Measurements from ENCODE around the gene ZNF579.
"Not testable (repeated sequence)": the region's sequence is repeated elsewhere in the genome, so short reads cannot be mapped to it uniquely, and the experiment has no call there.

The ZNF579 gene

DNA sequence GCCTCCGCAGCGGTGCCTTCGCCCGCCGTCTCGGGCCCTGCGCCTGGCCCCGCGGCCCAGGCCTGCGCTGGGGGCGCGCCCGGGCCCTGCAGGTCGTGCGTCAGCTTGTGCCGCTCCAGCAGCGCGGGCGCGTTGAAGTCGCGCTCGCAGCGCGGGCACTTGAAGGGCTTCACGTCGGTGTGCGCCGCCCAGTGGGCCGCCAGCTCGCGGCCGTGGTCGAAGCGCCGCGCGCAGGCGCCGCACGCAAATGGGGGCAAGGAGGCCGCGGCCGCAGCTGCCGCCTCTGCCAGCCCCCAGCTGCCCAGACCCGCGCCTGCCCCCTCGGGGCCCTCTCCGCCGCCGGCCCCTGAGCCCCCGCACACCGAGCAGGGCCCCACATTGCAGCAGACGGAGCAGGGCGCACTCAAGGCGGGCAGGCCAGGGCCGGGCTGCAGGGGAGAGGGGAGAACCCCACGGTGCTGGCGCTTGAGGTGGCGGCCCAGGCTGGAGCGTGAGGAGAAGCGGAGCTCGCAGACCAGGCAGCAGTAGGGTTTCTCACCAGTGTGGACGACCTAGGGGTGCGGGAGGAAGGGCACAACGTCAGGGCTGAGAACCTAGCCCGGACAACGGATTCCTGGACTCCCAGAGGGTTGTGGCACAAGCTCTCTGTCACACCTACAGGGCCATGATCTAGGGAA lies 12.6 kb upstream of the ZNF579 start:
- no peak for DNase-seq

DNA sequence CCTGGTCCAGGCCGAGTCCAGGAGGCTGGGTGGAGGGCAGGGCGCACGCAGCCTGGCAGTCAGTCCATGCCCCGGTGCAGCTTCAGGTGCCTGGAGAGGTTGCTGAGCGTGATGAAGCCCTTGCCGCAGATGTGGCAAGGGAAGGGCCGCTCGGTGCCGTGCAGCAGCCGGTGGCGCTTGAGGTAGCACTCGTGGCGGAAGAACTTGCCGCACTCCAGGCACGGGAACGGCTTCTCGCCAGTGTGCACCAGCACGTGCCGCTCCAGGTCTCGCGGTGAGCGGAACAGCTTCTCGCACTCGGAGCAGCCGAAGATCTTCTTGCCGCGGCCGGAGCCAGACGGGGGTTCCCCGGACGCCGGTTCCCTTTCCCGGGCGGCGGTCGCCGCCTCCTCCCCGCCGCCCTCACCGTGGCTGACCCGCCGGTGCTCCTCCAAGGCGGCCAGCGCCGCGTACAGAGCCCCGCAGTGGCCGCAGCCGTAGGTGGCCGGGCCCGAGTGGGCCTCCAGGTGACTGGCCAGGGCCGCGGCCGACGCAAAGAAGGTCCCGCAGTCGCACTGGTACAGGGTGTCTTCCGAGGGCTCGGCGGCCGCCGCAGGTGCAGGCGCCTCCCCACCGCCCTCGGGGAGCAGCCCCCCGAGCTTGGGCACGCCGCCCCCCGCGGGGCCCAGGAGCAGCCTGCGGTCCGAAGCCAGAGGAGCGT lies 11.9 kb upstream of the ZNF579 start:
- no peak for DNase-seq

DNA sequence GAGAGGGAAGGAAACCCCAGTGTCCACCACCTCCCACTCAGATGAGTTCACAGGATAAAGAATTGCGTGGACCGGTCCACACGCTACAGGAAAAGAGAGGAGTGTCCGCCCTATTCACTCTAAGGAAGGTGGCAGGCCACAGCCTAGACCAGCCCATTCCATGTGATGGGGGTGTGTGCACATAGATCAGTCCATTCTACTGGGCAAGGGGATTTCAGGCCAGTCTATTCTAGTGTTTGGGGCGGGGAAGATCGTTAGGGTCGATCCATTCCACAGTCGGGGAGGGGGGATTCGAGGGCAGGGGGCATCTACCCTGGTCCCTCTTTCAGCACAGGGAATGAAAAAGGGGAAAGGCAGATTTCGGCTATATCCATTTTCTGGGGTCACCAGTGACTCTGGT lies 10.9 kb upstream of the ZNF579 start:
- no peak for DNase-seq

DNA sequence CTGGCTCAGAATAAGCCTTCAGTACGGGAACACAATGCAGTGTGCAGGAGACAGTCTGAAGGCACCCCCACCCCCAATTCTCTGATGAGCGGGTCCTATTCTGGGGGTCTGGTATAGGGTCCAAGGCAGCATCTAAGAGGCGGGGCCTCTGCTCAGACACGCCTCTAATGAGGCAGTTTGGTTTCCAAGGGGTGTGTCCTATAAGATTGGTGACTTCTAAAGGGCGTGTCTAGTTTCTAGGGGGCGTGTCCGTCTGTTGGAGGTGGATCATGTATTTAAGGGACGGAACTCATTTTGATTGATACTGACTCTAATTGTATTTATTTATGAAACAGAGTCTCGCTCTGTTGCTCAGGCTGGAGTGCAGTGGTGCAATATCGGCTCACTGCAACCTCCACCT lies 10.0 kb upstream of the ZNF579 start:
- no peak for DNase-seq

DNA sequence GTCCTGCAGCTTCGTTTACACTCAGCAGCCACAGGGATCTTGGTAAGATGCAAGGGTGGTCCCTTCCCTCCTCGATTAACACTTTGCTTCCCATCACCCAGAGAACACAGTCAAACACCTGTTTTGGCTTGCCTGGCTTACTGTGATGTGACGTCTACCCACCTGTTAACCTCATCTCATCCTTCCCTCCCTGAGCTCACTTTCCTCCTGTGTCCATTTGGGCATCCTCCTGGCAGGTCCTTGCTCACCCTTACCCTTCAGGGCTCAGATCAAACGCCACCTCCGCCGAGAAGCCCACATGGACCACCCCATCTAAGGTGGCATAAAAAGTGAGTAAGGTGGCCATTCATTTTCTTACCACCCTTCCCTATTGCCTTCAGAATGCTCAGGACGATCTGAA lies 9.5 kb upstream of the ZNF579 start:
- no peak for DNase-seq

DNA sequence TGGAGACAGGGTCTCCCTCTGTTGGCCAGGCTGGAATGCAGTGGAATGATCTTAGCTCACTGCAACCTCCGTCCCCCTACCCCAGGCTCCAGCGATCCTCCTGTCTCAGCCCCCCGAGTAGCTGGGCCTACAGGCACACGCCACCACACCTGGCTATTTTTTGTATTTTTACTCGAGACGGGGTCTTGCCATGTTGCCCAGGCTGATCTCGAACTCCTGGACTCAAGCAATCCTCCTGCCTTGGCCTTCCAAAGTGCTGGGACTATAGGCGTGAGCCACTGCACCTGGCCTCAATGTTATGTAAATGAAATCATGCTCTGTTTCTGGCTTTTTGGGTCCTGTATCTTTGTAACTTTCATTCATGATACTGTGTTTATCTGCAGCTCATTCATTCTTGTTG lies 8.1 kb upstream of the ZNF579 start:
- DNase-seq: no peak

DNA sequence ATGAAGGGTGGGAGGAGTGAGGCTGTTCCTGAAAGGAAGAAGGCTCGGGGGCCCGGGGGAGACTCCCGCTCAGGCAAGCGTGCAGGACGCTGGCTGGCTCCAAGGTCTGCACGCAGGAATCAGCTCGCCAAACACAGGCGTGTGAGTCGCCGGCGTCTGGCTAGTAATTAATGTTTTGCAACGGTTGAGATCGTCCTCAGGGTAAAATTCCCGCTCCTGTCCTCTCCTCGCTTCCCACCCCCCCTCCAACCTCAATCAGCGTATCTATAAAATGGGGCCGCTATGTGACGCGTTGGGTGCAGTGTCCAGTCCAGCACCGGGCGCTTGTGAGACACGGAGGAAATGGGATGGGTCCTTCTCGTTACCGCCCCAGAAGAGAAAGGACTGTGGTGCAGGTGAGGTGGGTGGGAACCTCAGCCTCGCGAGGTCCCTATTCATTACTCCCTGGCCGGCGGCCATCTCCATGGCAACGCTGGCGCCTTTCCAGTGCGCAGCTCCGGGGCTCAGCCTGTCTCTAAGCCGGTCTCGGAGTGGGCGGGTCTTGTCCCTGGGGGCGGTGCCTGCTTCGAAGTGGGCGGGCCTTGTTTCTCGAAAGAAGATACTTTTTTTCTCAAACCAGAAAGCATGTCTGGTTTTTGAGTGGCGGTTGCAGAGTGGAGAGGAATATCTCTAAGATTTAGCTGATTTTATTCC lies 6.5 kb upstream of the ZNF579 start:
- peak; percentile 83 to 96 (median 90) for DNase-seq

DNA sequence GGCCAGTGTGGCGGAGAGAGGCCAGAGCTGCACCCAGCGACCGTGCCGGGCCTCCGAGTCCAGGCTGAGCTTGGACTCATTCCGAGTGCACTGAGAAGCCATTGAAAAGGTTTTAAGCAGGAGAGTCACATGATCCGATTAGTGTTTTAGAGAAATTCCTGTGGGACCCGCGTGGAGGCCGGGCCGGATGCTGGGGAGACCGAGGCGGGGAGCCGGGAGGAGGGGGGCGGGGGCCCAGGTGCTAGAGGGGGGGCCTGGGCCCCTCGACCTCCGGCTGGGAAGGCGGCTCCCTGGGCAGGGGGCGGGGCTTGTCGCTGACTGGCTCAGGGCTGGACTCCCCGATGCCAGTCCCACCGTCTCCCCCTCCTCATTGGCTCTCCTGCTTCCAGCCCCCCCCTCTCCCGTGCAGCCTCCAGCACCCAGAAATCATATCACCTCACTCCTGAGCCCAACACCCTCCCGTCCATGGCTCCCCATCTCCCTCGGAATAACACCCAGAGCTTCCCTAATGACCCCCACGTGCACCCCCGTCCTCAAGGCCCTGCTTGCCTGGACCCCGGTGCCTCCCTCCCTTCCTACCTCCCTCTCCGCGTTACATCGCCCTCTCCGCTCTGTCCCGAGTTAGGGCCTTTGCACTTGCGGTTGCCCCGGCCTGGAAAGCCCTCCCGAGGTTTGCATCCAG lies 5.2 kb upstream of the ZNF579 start:
- DNase-seq: peak in 3 of 6 experiments; percentile 36 to 69 (median 37)

DNA sequence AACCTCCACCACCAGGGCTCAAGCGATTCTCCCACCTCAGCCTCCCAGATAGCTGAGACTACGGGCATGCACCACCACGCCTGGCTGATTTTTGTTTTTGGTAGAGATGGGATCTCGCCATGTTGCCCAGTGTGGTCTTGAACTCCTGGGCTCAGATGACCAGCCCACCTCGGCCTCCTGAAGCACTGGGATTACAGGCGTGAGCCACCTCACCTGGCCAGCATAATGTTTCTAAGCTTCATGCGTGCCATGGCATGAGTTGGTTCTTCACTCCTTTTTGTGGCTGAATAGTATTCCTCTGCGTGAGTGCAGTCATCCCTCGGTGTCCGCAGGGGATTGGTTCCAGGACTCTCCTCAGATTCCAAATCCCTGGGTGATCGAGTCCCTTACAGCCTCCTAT lies 4.2 kb upstream of the ZNF579 start:
- no peak for DNase-seq

DNA sequence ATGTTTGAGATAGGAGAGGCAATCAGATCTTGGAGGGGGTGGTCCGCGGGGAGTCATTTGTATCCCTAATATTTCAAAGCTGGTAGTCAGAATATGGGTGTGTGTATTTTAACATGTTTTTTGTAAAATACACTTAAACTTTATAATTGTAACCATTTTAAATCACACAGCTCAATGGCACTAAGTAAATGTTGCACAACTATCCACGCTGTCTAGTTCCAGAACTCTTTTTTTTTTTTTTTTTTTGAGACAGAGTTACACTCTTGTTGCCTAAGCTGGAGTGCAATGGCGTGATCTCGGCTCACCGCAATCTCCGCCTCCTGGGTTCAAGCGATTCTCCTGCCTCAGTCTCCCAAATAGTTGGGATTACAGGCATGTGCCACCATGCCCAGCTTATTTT lies 3.2 kb upstream of the ZNF579 start:
- DNase-seq: not testable (repeated sequence)

DNA sequence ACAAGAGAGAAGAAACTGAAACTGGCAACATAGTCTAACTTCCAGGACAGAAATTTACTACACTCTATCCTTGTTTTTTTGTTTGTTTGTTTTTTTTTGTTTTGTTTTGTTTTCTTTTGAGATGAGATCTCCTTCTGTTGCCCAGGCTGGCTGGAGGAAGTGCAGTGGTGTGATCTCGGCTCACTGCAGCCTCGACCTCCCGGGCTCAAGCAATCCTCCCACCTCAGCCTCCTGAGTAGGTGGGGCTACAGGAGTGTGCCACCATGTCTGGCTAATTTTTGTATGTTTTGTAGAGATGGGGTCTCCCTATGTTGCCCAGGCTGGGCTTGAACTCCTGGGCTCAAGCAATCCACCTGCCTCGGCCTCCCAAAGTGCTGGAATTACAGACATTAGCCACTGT lies 1.6 kb upstream of the ZNF579 start:
- DNase-seq: not testable (repeated sequence)

DNA sequence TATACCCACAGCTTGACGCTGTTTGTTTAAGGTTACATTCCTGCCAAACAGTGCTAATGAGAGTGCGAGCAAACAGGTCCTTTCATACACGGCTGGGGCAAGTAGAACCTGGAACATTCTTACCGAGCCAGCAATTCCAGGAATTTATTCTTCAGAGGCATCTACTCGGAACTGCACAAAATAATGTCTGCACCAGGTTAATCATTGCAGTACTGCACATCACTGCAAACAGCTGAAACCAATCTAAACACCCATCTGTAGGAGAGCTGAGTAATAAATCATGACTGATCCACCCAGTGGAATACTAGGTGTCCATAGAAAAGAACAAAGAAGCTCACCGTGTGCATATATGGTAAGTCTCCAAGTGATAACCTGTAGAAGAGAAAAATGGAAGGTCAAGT lies 1.2 kb upstream of the ZNF579 start:
- DNase-seq: no peak

DNA sequence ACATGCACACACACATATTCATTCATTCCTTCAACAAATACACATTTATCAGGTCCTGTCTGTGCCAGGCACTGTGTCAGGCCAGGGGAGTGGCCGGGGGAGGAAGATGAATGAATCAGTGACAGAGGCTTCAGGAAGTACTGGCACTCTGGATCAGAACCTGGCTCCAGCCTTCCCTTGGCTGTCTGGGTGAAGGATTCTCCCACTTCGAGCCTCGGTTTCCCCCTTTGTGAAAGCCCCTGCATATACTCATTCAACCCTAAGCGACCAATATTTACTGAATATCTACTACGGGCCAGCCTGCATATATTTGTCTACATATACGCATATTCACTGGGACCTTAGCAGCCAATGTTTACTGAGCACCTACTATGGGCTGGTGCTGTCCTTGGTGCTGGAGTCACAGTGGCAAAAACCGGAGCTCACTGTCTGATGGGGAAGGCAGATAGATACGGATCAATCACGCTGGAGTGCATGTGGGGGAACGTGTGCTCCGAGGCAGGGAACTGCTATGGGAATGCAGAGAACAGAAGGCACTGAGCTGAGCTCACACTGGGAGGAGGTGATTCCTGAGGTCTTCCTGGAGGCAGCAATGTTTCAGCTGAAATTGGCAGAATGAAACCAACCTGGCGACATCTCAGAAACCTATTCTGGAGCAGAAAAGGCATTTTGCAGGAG lies 636 bp upstream of the ZNF579 start:
- DNase-seq: peak in 1 of 6 experiments; percentile 16

DNA sequence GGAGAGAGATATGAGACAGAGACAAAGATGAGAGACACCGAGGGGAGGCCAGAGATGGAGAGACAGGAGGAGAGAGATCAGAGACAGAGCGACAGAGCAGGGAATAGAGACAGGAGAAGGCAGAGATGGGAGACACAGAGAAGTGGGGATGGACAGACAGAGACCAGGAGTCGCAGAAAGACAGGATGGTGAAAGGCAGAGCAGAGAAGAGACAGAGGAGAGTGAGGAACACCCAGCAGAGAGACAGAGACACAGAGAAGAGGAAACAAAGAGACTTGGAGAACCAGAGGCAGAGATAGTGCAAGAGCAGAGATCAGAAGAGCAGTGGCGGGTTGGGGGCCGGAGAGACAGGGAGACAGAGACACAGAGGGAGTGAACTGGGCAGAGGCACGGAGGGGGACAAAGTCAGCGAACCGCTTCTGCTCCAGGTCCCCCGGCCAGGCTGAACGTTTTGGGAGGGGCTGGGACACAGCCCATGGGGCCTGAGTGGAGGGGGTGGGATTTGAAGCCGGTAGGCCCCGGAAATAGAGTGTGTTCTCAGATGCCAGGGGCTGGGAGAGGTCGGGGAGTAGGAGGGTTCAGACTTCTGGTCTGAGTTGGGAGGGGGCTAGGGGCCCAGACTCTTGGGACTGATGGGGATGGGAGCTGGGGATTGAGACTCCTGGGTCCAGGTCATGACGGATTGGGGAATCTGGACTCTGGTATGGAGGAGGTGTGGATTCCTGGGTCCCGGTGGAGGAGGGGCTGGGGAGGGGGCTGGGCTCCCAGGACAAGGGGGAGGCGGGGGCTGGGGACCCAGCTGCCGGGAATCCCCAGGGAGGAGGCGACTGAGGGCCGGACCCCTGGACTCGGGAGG lies 654 bp downstream of the ZNF579 start:
- DNase-seq: peak in 3 of 6 experiments; percentile 9 to 26 (median 15)

DNA sequence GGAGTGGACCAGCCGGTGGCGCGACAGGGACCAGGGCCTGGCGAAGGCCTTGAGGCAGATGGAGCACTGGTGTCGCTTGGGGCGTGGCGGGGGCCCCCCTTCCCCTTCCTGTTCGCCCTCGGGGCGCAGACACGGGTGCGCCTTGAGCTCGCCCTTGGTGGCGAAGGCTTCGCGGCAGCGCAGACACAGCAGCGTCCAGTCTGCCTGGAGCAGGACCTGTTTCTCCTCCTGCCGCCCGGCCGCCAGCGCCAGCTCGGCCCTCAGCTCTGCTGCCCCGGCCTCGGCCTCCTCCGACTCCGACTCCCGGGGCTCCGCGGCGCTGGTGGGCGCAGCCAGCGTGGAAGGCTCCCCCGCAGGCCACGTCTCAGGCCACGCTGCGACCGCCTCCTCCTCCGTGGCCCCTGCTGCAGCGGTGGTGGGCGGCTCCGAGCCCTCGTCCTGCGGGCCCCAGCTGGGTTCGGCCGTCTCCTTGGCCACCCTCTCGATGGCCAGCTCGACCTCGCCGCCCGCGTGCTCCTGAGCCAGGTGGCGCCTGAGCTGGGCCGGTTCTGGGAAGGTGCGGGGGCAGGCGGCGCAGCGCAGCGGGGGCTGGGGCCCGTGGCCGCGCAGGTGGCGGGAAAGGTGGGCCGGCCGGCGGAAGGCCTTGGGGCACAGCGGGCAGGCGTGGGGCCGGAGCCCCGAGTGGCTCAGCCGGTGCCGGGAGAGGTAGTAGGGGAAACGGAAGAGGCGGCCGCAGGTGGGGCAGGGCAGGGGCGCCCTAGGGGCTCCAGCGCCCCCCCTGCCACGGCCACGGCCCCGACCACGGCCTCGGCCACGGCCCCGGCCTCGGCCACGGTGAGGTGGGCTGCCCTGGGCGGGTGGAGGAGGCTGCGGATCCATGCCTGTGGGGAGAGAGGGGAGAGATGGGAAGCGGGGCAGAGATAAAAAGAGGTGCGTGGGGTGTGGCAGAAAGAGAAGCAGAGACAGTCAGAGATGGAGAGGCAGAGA lies 1.6 kb downstream of the ZNF579 start:
- DNase-seq: no peak

DNA sequence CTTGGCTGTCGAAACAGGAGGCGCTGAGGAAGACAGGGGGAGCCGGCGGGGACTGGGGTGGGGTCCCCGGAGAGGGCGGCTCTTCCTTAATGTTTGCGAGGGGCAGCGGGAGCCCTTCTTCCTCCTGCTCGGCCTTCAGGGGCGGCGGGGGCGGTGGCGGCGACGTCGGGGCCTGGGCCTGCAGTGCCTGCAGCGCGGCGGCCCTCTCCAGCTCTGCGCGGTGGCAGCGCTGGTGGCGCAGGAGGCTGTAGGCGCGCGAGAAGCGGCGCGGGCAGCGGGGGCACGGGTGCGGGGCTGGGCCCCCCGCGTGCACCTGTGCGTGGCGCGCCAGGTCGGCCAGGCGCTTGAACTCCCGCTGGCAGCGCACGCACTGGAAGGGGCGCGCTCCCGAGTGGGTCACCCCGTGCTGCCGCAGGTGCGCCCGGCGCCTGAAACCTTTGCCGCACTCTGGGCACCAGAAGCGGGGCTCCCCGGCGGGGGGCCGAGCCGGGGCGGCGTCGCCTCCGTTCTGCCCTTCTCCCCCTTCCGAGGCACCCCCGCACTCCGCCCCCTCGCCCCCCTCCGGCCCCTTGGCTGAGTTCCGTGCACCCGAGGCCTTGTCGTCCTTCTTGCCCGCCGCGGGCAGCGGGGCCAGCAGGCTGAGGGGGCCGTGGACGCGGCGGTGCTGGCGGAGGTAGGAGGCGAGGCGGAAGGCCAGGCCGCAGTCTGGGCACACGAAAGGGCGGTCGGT lies 2.5 kb downstream of the ZNF579 start:
- no peak for DNase-seq

DNA sequence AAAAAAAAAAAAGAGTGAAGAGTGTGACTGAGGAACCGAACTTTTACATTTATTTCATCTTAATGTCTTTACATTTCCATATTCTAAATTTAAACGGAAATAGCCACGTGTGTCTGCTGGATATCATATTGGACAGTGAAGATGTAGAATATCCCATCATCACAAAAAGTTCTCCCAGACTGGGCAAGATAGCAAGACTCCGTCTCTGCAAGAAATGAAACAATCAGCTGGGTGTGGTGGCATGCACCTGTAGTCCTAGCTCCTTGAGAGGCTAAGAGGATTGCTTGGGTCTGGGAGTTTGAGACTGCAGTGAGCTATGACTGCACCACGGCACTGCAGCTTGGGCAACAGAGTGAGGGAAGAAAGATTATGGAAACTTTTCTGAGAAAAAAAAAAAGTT lies 3.9 kb downstream of the ZNF579 start:
- no peak for DNase-seq

DNA sequence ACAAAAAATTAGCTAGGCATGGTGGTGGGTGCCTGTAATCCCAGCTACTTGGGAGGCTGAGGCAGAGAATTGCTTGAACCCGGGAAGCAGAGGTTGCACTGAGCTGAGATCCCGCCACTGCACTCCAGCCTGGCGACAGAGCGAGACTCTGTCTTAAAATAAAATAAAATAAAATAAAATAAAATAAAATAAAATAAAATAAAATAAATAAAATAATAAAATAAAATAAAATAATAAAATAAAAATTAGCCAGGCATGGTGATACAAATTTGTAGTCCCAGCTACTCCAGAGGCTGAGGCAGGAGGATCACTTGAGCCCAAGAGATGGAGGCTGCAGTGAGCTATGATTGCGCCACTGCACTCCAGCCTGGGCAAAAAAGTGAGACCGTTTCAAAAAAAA lies 6.7 kb downstream of the ZNF579 start:
- not testable (repeated sequence) for DNase-seq

DNA sequence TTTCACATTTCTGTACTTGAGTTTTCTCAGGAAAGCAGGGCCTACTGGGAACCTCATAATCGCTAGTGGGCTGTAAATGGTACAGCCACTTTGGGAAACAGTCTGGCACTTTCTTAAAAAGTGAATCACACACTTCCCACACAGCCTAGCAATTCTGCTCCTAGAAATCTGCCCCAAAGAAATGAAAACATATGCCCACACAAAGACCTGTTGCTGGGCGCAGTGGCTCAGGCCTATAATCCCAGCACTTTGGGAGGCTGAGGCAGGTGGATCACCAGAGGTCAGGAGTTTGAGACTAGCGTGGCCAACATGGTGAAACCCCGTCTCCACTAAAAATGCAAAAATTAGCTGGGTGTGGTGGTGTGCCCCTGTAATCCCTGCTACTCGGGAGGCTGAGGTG lies 11.2 kb downstream of the ZNF579 start:
- DNase-seq: not testable (repeated sequence)

Measured in stimulated activated naive CD4-positive, alpha-beta T cell (primary cell).